IMR-90 (cell line): ENCODE results near the gene LMAN2L. TPM values are rescaled to one million over a fixed set of nuclear protein-coding genes. Genes with fewer than 3 reads are reported as not detected.

ENCODE experiments used
- ATAC-seq: fragments of 200-7000 bp; cut with Tn5 transposase; 2 replicates; pipeline ENCODE4 v1.9.1; 2020; ENCODE audit warnings: low read depth, mild to moderate bottlenecking, moderate library complexity
- BruUV-seq: library from RNA; stranded (reverse); fragments of 400-500 nt; replicated peaks from 2 replicates; lab custom pipeline; 2021; lab: Mats Ljungman, UMichigan
- CTCF ChIA-PET: fragments of 300-600 bp; formaldehyde crosslinking; extraction: SDS; loops from one replicate; lab custom pipeline; 2021; ENCODE audit warnings: antibody characterized with exemption; lab: Yijun Ruan, JAX
- POLR2A ChIA-PET: fragments of 300-600 bp; sonication (Branson Sonifier 250); formaldehyde crosslinking; loops from one replicate; lab custom pipeline; 2022; ENCODE audit warnings: antibody characterized with exemption; ENCODE audit not compliant: unreplicated experiment; lab: Charles Lee
- DNase-seq: peaks from one replicate; pipeline ENCODE4 v3.0.0; 2013
- H2AFZ ChIP-seq: replicated peaks from 2 replicates; pipeline ENCODE3; 2013; ENCODE audit warnings: low read length, mild to moderate bottlenecking; ENCODE audit not compliant: poor library complexity
- H2AK5ac ChIP-seq: 2 replicates; pipeline ENCODE4 v1.6.1; 2013; ENCODE audit warnings: low read depth, low read length, inconsistent platforms
- H2AK9ac ChIP-seq: replicated peaks from 2 replicates; pipeline ENCODE3; 2013; ENCODE audit warnings: mild to moderate bottlenecking, low read depth, low read length, moderate library complexity; ENCODE audit not compliant: poor library complexity
- H2BK120ac ChIP-seq: 2 replicates; pipeline ENCODE4 v1.6.1; 2013; ENCODE audit warnings: low read depth, low read length, inconsistent platforms
- H2BK15ac ChIP-seq: 3 replicates; pipeline ENCODE4 v1.6.1; 2013; ENCODE audit warnings: low read depth, low read length, inconsistent platforms
- H2BK20ac ChIP-seq: 2 replicates; pipeline ENCODE4 v1.6.1; 2013; ENCODE audit warnings: low read depth, mild to moderate bottlenecking, inconsistent platforms, low read length, moderate library complexity
- H2BK5ac ChIP-seq: 2 replicates; pipeline ENCODE4 v1.6.1; 2013; ENCODE audit warnings: mild to moderate bottlenecking, low read depth, low read length, inconsistent platforms; ENCODE audit not compliant: poor library complexity, severe bottlenecking
- H3K14ac ChIP-seq: replicated peaks from 2 replicates; pipeline ENCODE4 v1.6.1; 2013; ENCODE audit warnings: low read depth, low read length, inconsistent platforms
- H3K18ac ChIP-seq: 2 replicates; pipeline ENCODE4 v1.6.1; 2013; ENCODE audit warnings: low read depth, low read length, control low read depth
- H3K23ac ChIP-seq: 2 replicates; pipeline ENCODE4 v1.6.1; 2013; ENCODE audit warnings: low read depth, low read length, inconsistent platforms
- H3K27ac ChIP-seq: 2 replicates; pipeline ENCODE4 v1.5.1; 2013; ENCODE audit warnings: mild to moderate bottlenecking, control low read depth, low read length; ENCODE audit not compliant: insufficient read depth
- H3K27me3 ChIP-seq: 2 replicates; pipeline ENCODE4 v1.6.1; 2013; ENCODE audit warnings: low read length; ENCODE audit not compliant: control insufficient read depth, insufficient read depth
- H3K36me3 ChIP-seq: 2 replicates; pipeline ENCODE4 v1.6.1; 2013; ENCODE audit warnings: low read length, mixed read lengths; ENCODE audit not compliant: control insufficient read depth, insufficient read depth
- H3K4ac ChIP-seq: 2 replicates; pipeline ENCODE4 v1.6.1; 2013; ENCODE audit warnings: low read depth, low read length, inconsistent platforms
- H3K4me1 ChIP-seq: 2 replicates; pipeline ENCODE4 v1.6.1; 2013; ENCODE audit warnings: low read length, mixed read lengths; ENCODE audit not compliant: control insufficient read depth, insufficient read depth
- H3K4me2 ChIP-seq: 2 replicates; pipeline ENCODE4 v1.6.1; 2013; ENCODE audit warnings: low read depth, mild to moderate bottlenecking, control low read depth, low read length, moderate library complexity
- H3K4me3 ChIP-seq: 2 replicates; pipeline ENCODE4 v1.5.1; 2013; ENCODE audit warnings: low read depth, mild to moderate bottlenecking, control low read depth, low read length, moderate library complexity; ENCODE audit not compliant: insufficient read depth
- H3K56ac ChIP-seq: 2 replicates; pipeline ENCODE4 v1.6.1; 2013; ENCODE audit warnings: low read length, inconsistent platforms; ENCODE audit not compliant: insufficient read depth; ENCODE audit errors: extremely low read depth
- H3K79me1 ChIP-seq, 2 experiments: 2 replicates each; pipeline ENCODE4 v1.6.1; 2013; ENCODE audit warnings: low read length in 2 of 2, inconsistent platforms in 1 of 2, low read depth in 1 of 2
- H3K9ac ChIP-seq: 2 replicates; pipeline ENCODE4 v1.6.1; 2013; ENCODE audit warnings: low read depth, low read length, control low read depth
- H3K9me1 ChIP-seq: 2 replicates; pipeline ENCODE4 v1.6.1; 2013; ENCODE audit warnings: low read length, inconsistent platforms; ENCODE audit not compliant: insufficient read depth
- H3K9me3 ChIP-seq: 2 replicates; pipeline ENCODE4 v1.6.1; 2013; ENCODE audit warnings: low read length; ENCODE audit not compliant: control insufficient read depth, insufficient read depth
- H4K20me1 ChIP-seq: 2 replicates; pipeline ENCODE4 v1.6.1; 2013; ENCODE audit warnings: low read length, inconsistent platforms; ENCODE audit not compliant: insufficient read depth
- H4K5ac ChIP-seq: 2 replicates; pipeline ENCODE4 v1.6.1; 2013; ENCODE audit warnings: mild to moderate bottlenecking, low read depth, low read length, control low read depth
- H4K8ac ChIP-seq, 2 experiments: 2 replicates each; pipeline ENCODE4 v1.6.1; 2013; ENCODE audit warnings: low read depth in 2 of 2, low read length in 2 of 2, control low read depth in 1 of 2, inconsistent platforms in 1 of 2
- H4K91ac ChIP-seq: 2 replicates; pipeline ENCODE4 v1.6.1; 2013; ENCODE audit warnings: low read depth, low read length, inconsistent platforms; ENCODE audit not compliant: insufficient read depth
- MAFK ChIP-seq: IDR thresholded peaks from 2 replicates; pipeline ENCODE4 v1.6.1; 2012; ENCODE audit warnings: low read depth, low read length, improper control_type of control experiment
- NFE2L2 ChIP-seq: fragments of 150-350 bp; IDR thresholded peaks from 2 replicates; pipeline ENCODE4 v1.6.1; 2016; ENCODE audit warnings: low read depth, mild to moderate bottlenecking, low read length
- POLR2A ChIP-seq: IDR thresholded peaks from 2 replicates; pipeline ENCODE4 v1.6.1; 2012; ENCODE audit warnings: mild to moderate bottlenecking, low read depth, low read length
- USF2 ChIP-seq: fragments of 150-350 bp; IDR thresholded peaks from 2 replicates; pipeline ENCODE4 v1.6.1; 2017; ENCODE audit warnings: mild to moderate bottlenecking, antibody characterized with exemption, low read length, low read depth
- WGBS, 2 experiments: methylation state at CpG; one replicate each; pipeline versions ENCODE4 v1.1.5 to v1.1.7; 2013; ENCODE audit warnings: missing lambda C conversion rate in 2 of 2; ENCODE audit not compliant: insufficient read length in 1 of 2; ENCODE audit errors: extremely low coverage in 2 of 2; 5-methylcytosine and 5-hydroxymethylcytosine counted together
- dilution Hi-C: fragments of 300-500 bp; cut with HindIII; formaldehyde crosslinking; loops from one replicate; pipeline ENCODE4 v1.14.3; 2018; ENCODE audit warnings: low sequenced_read_pairs; ENCODE audit not compliant: unreplicated experiment
- in situ Hi-C: fragments of 300-500 bp; cut with MboI; formaldehyde crosslinking; loops from 3 replicates; pipeline ENCODE4 v1.14.3; 2019; ENCODE audit warnings: low sequenced_read_pairs, inconsistent platforms, mixed read lengths
- intact Hi-C: fragments of 100-400 bp; cut with micrococcal nuclease; formaldehyde crosslinking; loops from 2 replicates; pipeline ENCODE4 v1.10.0; 2022
- polyA plus RNA-seq, 3 experiments: library from polyadenylated mRNA; depleted of rRNA; stranded (reverse); fragments of >200 nt; gene quantifications; 2 replicates each; pipeline ENCODE4 v1.2.3, GENCODE V29; 2012; ENCODE audit warnings: low replicate concordance in 1 of 3
- total RNA-seq: library from RNA; depleted of rRNA; stranded (reverse); fragments of >200 nt; gene quantifications from 2 replicates; pipeline ENCODE4 v1.2.3, GENCODE V29; 2012

LMAN2L gene
- total and polyA plus RNA-seq, 2 of the 4 experiments (the other 2 are of a cell fraction): 22.5 to 22.9 TPM

- H2AFZ ChIP-seq: no peak overlapping the region
- no peak overlapping the region for H3K56ac ChIP-seq
- DNase-seq (no peak), ATAC-seq (no peak)
- H2BK20ac ChIP-seq: no peak overlapping the region
- H2BK120ac ChIP-seq: no peak overlapping the region
- H3K4me1 ChIP-seq: peaks cover 5% of the 10 kb centered on the region; the same call in 1 of the 2 replicates
- H3K27me3 ChIP-seq: no peaks in the 10 kb centered on the region; the same call in 1 of the 2 replicates
- ChIA-PET POLR2A (no interaction called here), CTCF (no interaction called here)
- in situ Hi-C loops: no loop called here
- TF ChIP-seq MAFK: no peak
- no peak for TF ChIP-seq NFE2L2
- no peak for TF ChIP-seq POLR2A
- TF ChIP-seq USF2: no peak
- intact Hi-C loops: no loop called here
- no peak overlapping the region for H2AK5ac ChIP-seq
- H4K20me1 ChIP-seq: no peaks in the 10 kb centered on the region
- H3K9ac ChIP-seq: no peak overlapping the region
- H3K23ac ChIP-seq: no peak overlapping the region
- no TSS peak for BruUV-seq
- no peaks in the 10 kb centered on the region for H3K79me1 ChIP-seq
- no peak overlapping the region for H2AK9ac ChIP-seq
- WGBS, 2 experiments: 66% methylated on average over 7 of the region's 16 CpGs; no CpG with 5 or more reads in 1 of the 2 experiments
- H2BK15ac ChIP-seq: no peak overlapping the region
- no peak overlapping the region for H3K4me3 ChIP-seq
- H2BK5ac ChIP-seq: no peak overlapping the region
- no peak overlapping the region for H4K5ac ChIP-seq
- H4K91ac ChIP-seq: no peak overlapping the region
- H4K8ac ChIP-seq: no peak overlapping the region
- H3K9me1 ChIP-seq: 0 out of 2 replicates have a peak, but pooled peaks cover 4% of the 10 kb centered on the region
- no peaks in the 10 kb centered on the region for H3K9me3 ChIP-seq
- dilution Hi-C loops: no loop called here
- no peak overlapping the region for H3K14ac ChIP-seq
- H3K4ac ChIP-seq: no peak overlapping the region
- H3K18ac ChIP-seq: no peak overlapping the region
- no peak overlapping the region for H3K4me2 ChIP-seq
- no peak overlapping the region for H3K27ac ChIP-seq
- H3K36me3 ChIP-seq: no peaks in the 10 kb centered on the region
These were observed 49.4 kb downstream of the LMAN2L start for GRCh38 chr2:96690306-96691021.
